ENCODE measurements around the gene CYP4F3. TPM values are rescaled to one million over a fixed set of nuclear protein-coding genes. Genes with fewer than 3 reads are reported as not detected.

Gene CYP4F3
- polyA plus RNA-seq, 3 donors, result 0.56 to 1.2 (median 0.92) TPM

- Mint-ChIP-seq H3K36me3 (no peaks in the 10 kb centered on the region), H3K27ac (no peak overlapping the region), H3K27me3 (ENCODE audit: low read depth in 3 of 3) (peaks cover 5 to 16% (median 12%) of the 10 kb centered on the region in 3 donors), H3K9me3 (no peaks in the 10 kb centered on the region), H3K4me3 (no peak overlapping the region), H3K4me1 (peaks cover 7% of the 10 kb centered on the region)
- no peak overlapping the region for H3K4me2 ChIP-seq (replicated peaks; ENCODE audit: extremely low read depth, low read length, poor library complexity, severe bottlenecking)
- H3K27me3 ChIP-seq (ENCODE audit: control insufficient read depth in 2 of 2, insufficient read depth in 2 of 2, low read length in 2 of 2), result no peaks in the 10 kb centered on the region
- H2AFZ ChIP-seq (ENCODE audit: insufficient read depth, low read depth, low read length, poor library complexity, severe bottlenecking), result no peak overlapping the region
- no CpG with 5 or more reads among the region's 1 CpG for WGBS (ENCODE audit: insufficient coverage)
- no peaks in the 10 kb centered on the region for H3K9me3 ChIP-seq (replicated peaks in 1 of 2; ENCODE audit: control insufficient read depth in 1 of 2, insufficient read depth in 1 of 2, low read length in 2 of 2)
- no peaks in the 10 kb centered on the region for H3K79me2 ChIP-seq (ENCODE audit: insufficient read depth, low read length)
- no peak overlapping the region for H3K9ac ChIP-seq (ENCODE audit: insufficient read depth, low read length, poor library complexity, severe bottlenecking)
- no peak overlapping the region for H3K4me3 ChIP-seq (replicated peaks in 1 of 3; ENCODE audit: low read depth in 2 of 3, low read length in 3 of 3)
- DNase-seq, result no peak
- H3K36me3 ChIP-seq (replicated peaks in 1 of 2; ENCODE audit: control insufficient read depth in 1 of 2, insufficient read depth in 2 of 2, low read length in 2 of 2), result no peaks in the 10 kb centered on the region
- no peaks in the 10 kb centered on the region for H4K20me1 ChIP-seq (ENCODE audit: insufficient read depth, low read length)
- H3K4me1 ChIP-seq (ENCODE audit: control insufficient read depth in 1 of 2, insufficient read depth in 2 of 2, low read length in 2 of 2), result no peaks in the 10 kb centered on the region
- TF ChIP-seq CTCF (IDR thresholded peaks at IDR 0.05), result no peak
- intact Hi-C loops (cut with micrococcal nuclease), result loop anchor here (10.0 kb wide), 2 partner anchors 563 to 793 kb away; partner anchors contain the start of gene FAM32A (in 1 of the 2)
- H3K27ac ChIP-seq (ENCODE audit: low read depth in 1 of 2, low read length in 2 of 2), result no peak overlapping the region
These were observed 18.9 kb upstream of the CYP4F3 start for GRCh38 chr19:15621801-15622200.

GRCh38 chr19:15622991-15623390 is 17.7 kb upstream of the CYP4F3 start:
- TF ChIP-seq CTCF (IDR thresholded peaks at IDR 0.05), result no peak
- H3K27ac ChIP-seq (ENCODE audit: low read depth in 1 of 2, low read length in 2 of 2), result no peak overlapping the region
- H3K9ac ChIP-seq (ENCODE audit: insufficient read depth, low read length, poor library complexity, severe bottlenecking), result no peak overlapping the region
- H3K4me1 Mint-ChIP-seq, result peaks cover 5% of the 10 kb centered on the region
- intact Hi-C loops (cut with micrococcal nuclease), result loop anchor here (10.0 kb wide), 2 partner anchors 562 to 792 kb away; partner anchors contain the start of gene FAM32A (in 1 of the 2)
- H3K4me3 Mint-ChIP-seq, result no peak overlapping the region
- H3K27me3 Mint-ChIP-seq (ENCODE audit: low read depth in 3 of 3), result peaks cover 7 to 14% (median 12%) of the 10 kb centered on the region in 3 donors
- no peaks in the 10 kb centered on the region for H4K20me1 ChIP-seq (ENCODE audit: insufficient read depth, low read length)
- H3K9me3 Mint-ChIP-seq, result no peaks in the 10 kb centered on the region
- no peak overlapping the region for H3K4me3 ChIP-seq (replicated peaks in 1 of 3; ENCODE audit: low read depth in 2 of 3, low read length in 3 of 3)
- H3K36me3 ChIP-seq (replicated peaks in 1 of 2; ENCODE audit: control insufficient read depth in 1 of 2, insufficient read depth in 2 of 2, low read length in 2 of 2), result no peaks in the 10 kb centered on the region
- WGBS (ENCODE audit: insufficient coverage), result 73% methylated on average over 11 of the region's 11 CpGs
- no peak overlapping the region for H2AFZ ChIP-seq (ENCODE audit: insufficient read depth, low read depth, low read length, poor library complexity, severe bottlenecking)
- no peak overlapping the region for H3K4me2 ChIP-seq (replicated peaks; ENCODE audit: extremely low read depth, low read length, poor library complexity, severe bottlenecking)
- no peak for DNase-seq
- H3K27ac Mint-ChIP-seq, result peak overlapping the region in 1 of 7 donors; percentile 65
- H3K9me3 ChIP-seq (replicated peaks in 1 of 2; ENCODE audit: control insufficient read depth in 1 of 2, insufficient read depth in 1 of 2, low read length in 2 of 2), result no peaks in the 10 kb centered on the region
- H3K79me2 ChIP-seq (ENCODE audit: insufficient read depth, low read length), result no peaks in the 10 kb centered on the region
- no peaks in the 10 kb centered on the region for H3K4me1 ChIP-seq (ENCODE audit: control insufficient read depth in 1 of 2, insufficient read depth in 2 of 2, low read length in 2 of 2)
- no peaks in the 10 kb centered on the region for H3K36me3 Mint-ChIP-seq
- no peaks in the 10 kb centered on the region for H3K27me3 ChIP-seq (ENCODE audit: control insufficient read depth in 2 of 2, insufficient read depth in 2 of 2, low read length in 2 of 2)

Measured in CD14-positive monocyte (primary cell).